HEK293 (cell line): ENCODE results near the gene LIX1L.
A peak's percentile ranks its signal among the peaks of the same experiment; 100 is the strongest.

Experiments used
- BCL11A ChIP-seq: fragments of 450-650 bp; formaldehyde crosslinking; IDR thresholded peaks from 2 replicates; pipeline ENCODE4 v1.5.1; 2016; ENCODE audit warnings: low read depth, missing biosample characterization, missing genetic modification characterization
- BCL11B ChIP-seq: fragments of 450-650 bp; formaldehyde crosslinking; IDR thresholded peaks from 2 replicates; pipeline ENCODE4 v1.5.1; 2016; ENCODE audit warnings: low read depth, missing biosample characterization, missing genetic modification characterization
- GLI4 ChIP-seq: fragments of 450-650 bp; formaldehyde crosslinking; IDR thresholded peaks from 2 replicates; pipeline ENCODE4 v1.5.1; 2016; ENCODE audit warnings: missing biosample characterization, missing genetic modification characterization
- GLIS2 ChIP-seq: fragments of 450-650 bp; formaldehyde crosslinking; IDR thresholded peaks from 2 replicates; pipeline ENCODE4 v1.5.1; 2016; ENCODE audit warnings: missing biosample characterization, missing genetic modification characterization
- KLF1 ChIP-seq: fragments of 450-650 bp; formaldehyde crosslinking; IDR thresholded peaks from 2 replicates; pipeline ENCODE4 v1.5.1; 2016; ENCODE audit warnings: missing biosample characterization, missing genetic modification characterization
- KLF7 ChIP-seq: fragments of 450-650 bp; formaldehyde crosslinking; IDR thresholded peaks from 2 replicates; pipeline ENCODE4 v1.5.1; 2016; ENCODE audit warnings: missing biosample characterization, missing genetic modification characterization, borderline replicate concordance
- OVOL3 ChIP-seq: fragments of 450-650 bp; formaldehyde crosslinking; IDR thresholded peaks from 2 replicates; pipeline ENCODE4 v1.5.1; 2016; ENCODE audit warnings: missing biosample characterization, missing genetic modification characterization
- PRDM1 ChIP-seq: fragments of 450-650 bp; formaldehyde crosslinking; IDR thresholded peaks from 2 replicates; pipeline ENCODE4; 2016; ENCODE audit warnings: missing biosample characterization, missing genetic modification characterization
- PRDM4 ChIP-seq: fragments of 450-650 bp; formaldehyde crosslinking; IDR thresholded peaks from 2 replicates; pipeline ENCODE4 v1.5.1; 2017; ENCODE audit warnings: missing biosample characterization, missing genetic modification characterization
- SCRT2 ChIP-seq: fragments of 450-650 bp; formaldehyde crosslinking; IDR thresholded peaks from 2 replicates; pipeline ENCODE4 v1.5.1; 2016; ENCODE audit warnings: missing biosample characterization, missing genetic modification characterization
- SP7 ChIP-seq: fragments of 450-650 bp; formaldehyde crosslinking; IDR thresholded peaks from 2 replicates; pipeline ENCODE4 v1.5.1; 2016; ENCODE audit warnings: missing biosample characterization, missing genetic modification characterization
- TRIM28 ChIP-seq: IDR thresholded peaks from 2 replicates; pipeline ENCODE4 v1.6.1; 2011; ENCODE audit warnings: low read length, control low read depth, borderline replicate concordance
- ZBTB1 ChIP-seq: fragments of 450-650 bp; formaldehyde crosslinking; IDR thresholded peaks from 2 replicates; pipeline ENCODE4 v1.5.1; 2016; ENCODE audit warnings: missing biosample characterization, missing genetic modification characterization
- ZBTB21 ChIP-seq: fragments of 450-650 bp; formaldehyde crosslinking; IDR thresholded peaks from 2 replicates; pipeline ENCODE4 v1.5.1; 2017; ENCODE audit warnings: missing biosample characterization, missing genetic modification characterization
- ZBTB48 ChIP-seq: fragments of 450-650 bp; formaldehyde crosslinking; IDR thresholded peaks from 2 replicates; pipeline ENCODE4 v1.5.1; 2016; ENCODE audit warnings: missing biosample characterization, missing genetic modification characterization
- ZBTB49 ChIP-seq: fragments of 450-650 bp; formaldehyde crosslinking; IDR thresholded peaks from 2 replicates; pipeline ENCODE4 v1.5.1; 2016; ENCODE audit warnings: missing biosample characterization, missing genetic modification characterization, low read depth
- ZIC2 ChIP-seq: fragments of 450-650 bp; formaldehyde crosslinking; IDR thresholded peaks from 2 replicates; pipeline ENCODE4 v1.5.1; 2016; ENCODE audit warnings: missing biosample characterization, missing genetic modification characterization
- ZNF10 ChIP-seq: fragments of 450-650 bp; formaldehyde crosslinking; IDR thresholded peaks from 2 replicates; pipeline ENCODE4 v1.5.1; 2017; ENCODE audit warnings: missing biosample characterization, missing genetic modification characterization
- ZNF169 ChIP-seq: fragments of 450-650 bp; formaldehyde crosslinking; IDR thresholded peaks from 2 replicates; pipeline ENCODE4 v1.5.1; 2016; ENCODE audit warnings: missing biosample characterization, missing genetic modification characterization
- ZNF2 ChIP-seq: fragments of 450-650 bp; formaldehyde crosslinking; IDR thresholded peaks from 2 replicates; pipeline ENCODE4 v1.5.1; 2016; ENCODE audit warnings: missing biosample characterization, missing genetic modification characterization
- ZNF211 ChIP-seq: fragments of 450-650 bp; formaldehyde crosslinking; IDR thresholded peaks from 2 replicates; pipeline ENCODE4 v1.5.1; 2016; ENCODE audit warnings: low read depth, missing biosample characterization, missing genetic modification characterization
- ZNF24 ChIP-seq: fragments of 450-650 bp; formaldehyde crosslinking; IDR thresholded peaks from 2 replicates; pipeline ENCODE4 v1.5.1; 2016; ENCODE audit warnings: missing biosample characterization, missing genetic modification characterization
- ZNF350 ChIP-seq: fragments of 450-650 bp; formaldehyde crosslinking; IDR thresholded peaks from 2 replicates; pipeline ENCODE4 v1.5.0; 2017; ENCODE audit warnings: missing biosample characterization, mild to moderate bottlenecking, missing genetic modification characterization
- ZNF629 ChIP-seq: fragments of 450-650 bp; formaldehyde crosslinking; IDR thresholded peaks from 2 replicates; pipeline ENCODE4 v1.5.1; 2017; ENCODE audit warnings: missing biosample characterization, missing genetic modification characterization
- ZNF654 ChIP-seq: fragments of 450-650 bp; formaldehyde crosslinking; IDR thresholded peaks from 2 replicates; pipeline ENCODE4 v1.5.1; 2016; ENCODE audit warnings: low read depth, missing biosample characterization, missing genetic modification characterization
- TF ChIP-seq, protein P1 (sequence below): fragments of 450-650 bp; formaldehyde crosslinking; IDR thresholded peaks from 2 replicates; pipeline ENCODE4 v1.5.1; 2016; ENCODE audit warnings: missing biosample characterization, missing genetic modification characterization
- TF ChIP-seq, protein P2 (sequence below): fragments of 450-650 bp; formaldehyde crosslinking; IDR thresholded peaks from 2 replicates; pipeline ENCODE4 v1.5.1; 2017; ENCODE audit warnings: missing biosample characterization, missing genetic modification characterization
- TF ChIP-seq, protein P3 (sequence below): fragments of 450-650 bp; formaldehyde crosslinking; conservative IDR thresholded peaks from 2 replicates; pipeline ENCODE4 v1.5.1; 2016; ENCODE audit warnings: low read depth, missing biosample characterization, missing genetic modification characterization

The LIX1L gene

DNA sequence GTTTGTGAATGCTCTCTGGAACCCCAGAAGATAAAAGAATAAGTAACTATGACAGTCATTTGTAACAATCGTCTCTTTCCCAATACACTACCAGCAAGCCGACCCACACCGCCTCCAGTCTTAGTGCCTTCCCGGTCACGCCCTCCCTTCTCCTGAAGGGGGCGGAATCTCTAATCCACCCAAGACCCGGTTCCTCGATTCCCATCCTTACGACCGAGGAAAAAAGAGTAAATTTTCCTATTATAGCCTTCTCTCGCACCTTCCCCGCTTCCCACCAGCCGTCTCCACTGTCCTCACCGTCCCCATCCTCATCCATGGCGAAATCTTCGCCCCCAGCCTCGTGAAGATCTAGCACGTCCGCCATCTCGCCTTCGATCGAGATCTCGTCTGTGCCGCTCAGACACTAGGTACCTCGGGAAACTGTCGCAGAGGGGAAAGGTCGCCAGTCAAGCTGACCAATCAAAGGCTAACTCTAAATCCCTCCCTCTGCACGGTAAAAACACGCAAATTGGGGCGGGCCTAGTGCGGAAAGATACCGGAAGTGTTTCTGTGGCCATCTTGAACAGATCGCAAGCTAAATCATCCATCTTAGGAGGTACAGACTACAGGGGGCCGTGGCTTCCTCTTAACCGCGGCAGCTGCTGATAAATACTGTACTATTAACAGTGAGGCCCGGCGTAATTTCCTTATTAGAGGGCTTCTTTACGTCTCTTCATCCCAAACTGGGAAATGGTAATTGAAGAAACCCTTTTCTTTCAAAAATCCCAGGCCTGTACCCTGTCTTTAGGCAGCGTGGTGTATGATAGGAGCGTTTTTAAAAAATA, 30.5 kb downstream of the LIX1L start, which contains the start of gene RBM8A (continued):
- TF ChIP-seq ZNF10 (tag by site-specific recombination): no peak
- peak; percentile 73 for TF ChIP-seq KLF7 (tag by site-specific recombination)
- peak; percentile 60; the same call in 1 of the 2 replicates for TF ChIP-seq BCL11B (tag by site-specific recombination)
- TF ChIP-seq ZNF24 (tag by site-specific recombination): peak; percentile 84; the same call in 1 of the 2 replicates
- TF ChIP-seq ZBTB49 (tag by site-specific recombination): no peak
- 0 out of 2 replicates have a peak, but pooled peaks have one; percentile 31 for TF ChIP-seq OVOL3 (tag by site-specific recombination)
- no peak for TF ChIP-seq ZIC2 (tag by site-specific recombination)
- no peak for TF ChIP-seq PRDM1 (tag by site-specific recombination)
- no peak for TF ChIP-seq ZBTB1 (tag by site-specific recombination)
- no peak for TF ChIP-seq ZNF169 (tag by site-specific recombination)
- peak; percentile 81 for TF ChIP-seq KLF1 (tag by site-specific recombination)
- no peak for TF ChIP-seq SCRT2 (tag by site-specific recombination)
- 0 out of 2 replicates have a peak, but pooled peaks have one; percentile 24 for TF ChIP-seq ZBTB21 (tag by site-specific recombination)
- TF ChIP-seq GLI4 (tag by site-specific recombination): no peak
- peak; percentile 47; the same call in 1 of the 2 replicates for TF ChIP-seq PRDM4 (tag by site-specific recombination)
- TF ChIP-seq ZBTB48 (tag by site-specific recombination): peak; percentile 57; the same call in 1 of the 2 replicates
- TF ChIP-seq GLIS2 (tag by site-specific recombination): peak; percentile 43; the same call in 1 of the 2 replicates
- TF ChIP-seq, protein P1, sequence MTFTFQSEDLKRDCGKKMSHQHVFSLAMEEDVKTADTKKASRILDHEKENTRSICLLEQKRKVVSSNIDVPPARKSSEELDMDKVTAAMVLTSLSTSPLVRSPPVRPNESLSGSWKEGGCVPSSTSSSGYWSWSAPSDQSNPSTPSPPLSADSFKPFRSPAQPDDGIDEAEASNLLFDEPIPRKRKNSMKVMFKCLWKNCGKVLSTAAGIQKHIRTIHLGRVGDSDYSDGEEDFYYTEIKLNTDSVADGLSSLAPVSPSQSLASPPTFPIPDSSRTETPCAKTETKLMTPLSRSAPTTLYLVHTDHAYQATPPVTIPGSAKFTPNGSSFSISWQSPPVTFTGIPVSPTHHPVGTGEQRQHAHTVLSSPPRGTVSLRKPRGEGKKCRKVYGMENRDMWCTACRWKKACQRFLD (tag by site-specific recombination): no peak
- TF ChIP-seq, protein P2, sequence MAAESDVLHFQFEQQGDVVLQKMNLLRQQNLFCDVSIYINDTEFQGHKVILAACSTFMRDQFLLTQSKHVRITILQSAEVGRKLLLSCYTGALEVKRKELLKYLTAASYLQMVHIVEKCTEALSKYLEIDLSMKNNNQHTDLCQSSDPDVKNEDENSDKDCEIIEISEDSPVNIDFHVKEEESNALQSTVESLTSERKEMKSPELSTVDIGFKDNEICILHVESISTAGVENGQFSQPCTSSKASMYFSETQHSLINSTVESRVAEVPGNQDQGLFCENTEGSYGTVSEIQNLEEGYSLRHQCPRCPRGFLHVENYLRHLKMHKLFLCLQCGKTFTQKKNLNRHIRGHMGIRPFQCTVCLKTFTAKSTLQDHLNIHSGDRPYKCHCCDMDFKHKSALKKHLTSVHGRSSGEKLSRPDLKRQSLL (tag by site-specific recombination): no peak
- peak; percentile 80; the same call in 1 of the 2 replicates for TF ChIP-seq TRIM28
- no peak for TF ChIP-seq ZNF211 (tag by site-specific recombination)
- TF ChIP-seq ZNF350 (tag by site-specific recombination): no peak
- peak; percentile 87 for TF ChIP-seq SP7 (tag by site-specific recombination)
- TF ChIP-seq ZNF629: peak; percentile 80
- peak; percentile 92; the same call in 1 of the 2 replicates for TF ChIP-seq ZNF2 (tag by site-specific recombination)
- TF ChIP-seq, protein P3, sequence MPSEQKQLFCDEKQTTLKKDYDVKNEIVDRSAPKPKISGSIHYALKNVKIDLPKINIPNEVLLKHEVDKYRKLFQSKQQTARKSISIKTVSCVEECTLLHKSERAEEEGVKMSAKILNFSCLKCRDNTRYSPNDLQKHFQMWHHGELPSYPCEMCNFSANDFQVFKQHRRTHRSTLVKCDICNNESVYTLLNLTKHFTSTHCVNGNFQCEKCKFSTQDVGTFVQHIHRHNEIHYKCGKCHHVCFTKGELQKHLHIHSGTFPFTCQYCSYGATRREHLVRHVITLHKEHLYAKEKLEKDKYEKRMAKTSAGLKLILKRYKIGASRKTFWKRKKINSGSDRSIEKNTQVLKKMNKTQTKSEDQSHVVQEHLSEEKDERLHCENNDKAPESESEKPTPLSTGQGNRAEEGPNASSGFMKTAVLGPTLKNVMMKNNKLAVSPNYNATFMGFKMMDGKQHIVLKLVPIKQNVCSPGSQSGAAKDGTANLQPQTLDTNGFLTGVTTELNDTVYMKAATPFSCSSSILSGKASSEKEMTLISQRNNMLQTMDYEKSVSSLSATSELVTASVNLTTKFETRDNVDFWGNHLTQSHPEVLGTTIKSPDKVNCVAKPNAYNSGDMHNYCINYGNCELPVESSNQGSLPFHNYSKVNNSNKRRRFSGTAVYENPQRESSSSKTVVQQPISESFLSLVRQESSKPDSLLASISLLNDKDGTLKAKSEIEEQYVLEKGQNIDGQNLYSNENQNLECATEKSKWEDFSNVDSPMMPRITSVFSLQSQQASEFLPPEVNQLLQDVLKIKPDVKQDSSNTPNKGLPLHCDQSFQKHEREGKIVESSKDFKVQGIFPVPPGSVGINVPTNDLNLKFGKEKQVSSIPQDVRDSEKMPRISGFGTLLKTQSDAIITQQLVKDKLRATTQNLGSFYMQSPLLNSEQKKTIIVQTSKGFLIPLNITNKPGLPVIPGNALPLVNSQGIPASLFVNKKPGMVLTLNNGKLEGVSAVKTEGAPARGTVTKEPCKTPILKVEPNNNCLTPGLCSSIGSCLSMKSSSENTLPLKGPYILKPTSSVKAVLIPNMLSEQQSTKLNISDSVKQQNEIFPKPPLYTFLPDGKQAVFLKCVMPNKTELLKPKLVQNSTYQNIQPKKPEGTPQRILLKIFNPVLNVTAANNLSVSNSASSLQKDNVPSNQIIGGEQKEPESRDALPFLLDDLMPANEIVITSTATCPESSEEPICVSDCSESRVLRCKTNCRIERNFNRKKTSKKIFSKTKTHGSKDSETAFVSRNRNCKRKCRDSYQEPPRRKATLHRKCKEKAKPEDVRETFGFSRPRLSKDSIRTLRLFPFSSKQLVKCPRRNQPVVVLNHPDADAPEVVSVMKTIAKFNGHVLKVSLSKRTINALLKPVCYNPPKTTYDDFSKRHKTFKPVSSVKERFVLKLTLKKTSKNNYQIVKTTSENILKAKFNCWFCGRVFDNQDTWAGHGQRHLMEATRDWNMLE: peak; percentile 56
- TF ChIP-seq ZNF654 (tag by site-specific recombination): no peak
- peak; percentile 80; the same call in 1 of the 2 replicates for TF ChIP-seq BCL11A (tag by site-specific recombination)
